Vagina (tissue), 2 donors: ENCODE results near the gene ST6GALNAC5.

Source experiments
- CTCF ChIP-seq, 3 experiments: fragments of 450-650 bp in 2 of 3; fragments of 200-600 bp in 1 of 3; sonication (generic) in 1 of 3; IDR thresholded peaks; one replicate each; pipeline ENCODE4 v1.5.1; 2017 to 2019; ENCODE audit warnings: antibody characterized with exemption in 3 of 3, mild to moderate bottlenecking in 2 of 3, moderate library complexity in 2 of 3
- POLR2A ChIP-seq, 2 donors: fragments of 450-650 bp; IDR thresholded peaks; one replicate each; pipeline ENCODE4 v1.6.1; 2017; ENCODE audit warnings: antibody characterized with exemption in 2 of 2, mild to moderate bottlenecking in 2 of 2, moderate library complexity in 2 of 2
- POLR2AphosphoS5 ChIP-seq, 2 donors: sonication (generic); formaldehyde crosslinking; IDR thresholded peaks; one replicate each; pipeline ENCODE4 v1.9.0; 2017; ENCODE audit warnings: antibody characterized with exemption in 2 of 2, mild to moderate bottlenecking in 2 of 2, low read depth in 1 of 2; ENCODE audit not compliant: insufficient read depth in 1 of 2

- TF ChIP-seq POLR2A (IDR thresholded peaks at IDR 0.05) (no peak), CTCF (IDR thresholded peaks at IDR 0.05) (no peak), POLR2AphosphoS5 (IDR thresholded peaks at IDR 0.05; ENCODE audit: insufficient read depth in 1 of 2, low read depth in 1 of 2) (no peak)
Measured at GRCh38 chr1:76961181-76961819, 94.0 kb downstream of the ST6GALNAC5 start.
